GM18517 (cell line): ENCODE results near the gene FILIP1L.
A peak's percentile ranks its signal among the peaks of the same experiment; 100 is the strongest.
"Not testable (repeated sequence)": the region's sequence is repeated elsewhere in the genome, so short reads cannot be mapped to it uniquely, and the experiment has no call there.

Experiments
- ATAC-seq: cut with Tn5 transposase; IDR thresholded peaks from one replicate; pipeline ENCODE4 v1.9.1; 2021; ENCODE audit warnings: mild to moderate bottlenecking, moderate library complexity; ENCODE audit not compliant: unreplicated experiment

Gene FILIP1L

DNA sequence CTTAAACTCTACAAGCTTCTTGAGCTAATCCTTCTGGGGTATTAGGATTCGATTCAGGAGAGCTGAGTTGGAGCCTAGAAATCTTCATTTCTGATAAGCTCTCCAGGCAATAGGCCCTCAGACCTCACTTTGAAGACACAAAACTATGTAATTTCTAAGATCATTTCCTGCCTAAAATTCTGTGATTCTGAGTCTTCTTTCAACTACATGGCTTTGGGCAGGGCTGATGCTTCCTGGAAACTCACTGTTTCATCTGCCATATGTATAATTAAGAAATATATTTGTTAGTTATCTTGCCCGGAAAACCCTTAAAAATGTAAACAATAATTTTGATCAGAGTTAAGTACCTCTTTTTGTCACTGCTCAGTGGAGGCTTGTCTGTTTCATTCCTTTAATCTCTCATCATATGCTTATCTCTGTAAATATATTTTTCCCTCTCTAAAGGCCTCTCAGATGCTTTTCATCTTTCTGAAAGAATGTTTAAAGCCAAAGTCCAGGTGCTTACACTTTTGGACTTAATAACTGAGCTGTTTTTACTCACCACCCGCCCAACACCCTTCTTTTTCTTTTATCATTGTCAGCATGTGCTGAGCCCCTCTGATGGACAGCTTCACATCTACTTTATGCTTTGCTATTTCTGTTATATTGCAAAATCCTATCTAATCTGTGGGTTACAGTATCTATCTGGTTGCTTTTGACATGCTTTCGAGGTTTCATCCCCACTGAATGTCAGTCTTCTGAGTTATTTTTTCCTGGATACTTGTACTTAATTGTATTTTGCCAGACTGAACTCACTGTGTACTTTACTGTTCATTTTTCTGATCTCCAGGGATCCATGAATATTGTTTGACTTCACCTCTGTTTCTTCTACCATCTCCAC, 38.2 kb downstream of the FILIP1L start:
- no peak for ATAC-seq

DNA sequence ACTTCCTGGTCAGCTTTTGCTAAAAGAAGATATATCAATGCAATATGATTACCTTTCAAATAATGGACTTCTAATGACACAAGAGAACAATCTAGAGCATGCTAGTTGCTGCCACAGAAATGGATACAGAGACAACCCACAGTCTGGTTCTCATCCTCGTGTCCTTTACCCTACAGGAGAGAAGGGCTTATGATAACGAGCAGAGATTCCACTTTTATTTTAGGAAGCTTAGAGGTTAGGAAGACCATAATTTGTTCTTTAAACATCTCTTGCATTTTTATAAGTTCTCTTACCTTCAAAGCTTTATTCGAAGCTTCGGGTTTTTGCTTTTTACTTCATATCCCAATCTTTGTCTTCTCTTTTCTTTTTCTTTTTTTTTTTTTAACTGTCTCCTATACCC, 39.1 kb downstream of the FILIP1L start:
- ATAC-seq, result no peak

DNA sequence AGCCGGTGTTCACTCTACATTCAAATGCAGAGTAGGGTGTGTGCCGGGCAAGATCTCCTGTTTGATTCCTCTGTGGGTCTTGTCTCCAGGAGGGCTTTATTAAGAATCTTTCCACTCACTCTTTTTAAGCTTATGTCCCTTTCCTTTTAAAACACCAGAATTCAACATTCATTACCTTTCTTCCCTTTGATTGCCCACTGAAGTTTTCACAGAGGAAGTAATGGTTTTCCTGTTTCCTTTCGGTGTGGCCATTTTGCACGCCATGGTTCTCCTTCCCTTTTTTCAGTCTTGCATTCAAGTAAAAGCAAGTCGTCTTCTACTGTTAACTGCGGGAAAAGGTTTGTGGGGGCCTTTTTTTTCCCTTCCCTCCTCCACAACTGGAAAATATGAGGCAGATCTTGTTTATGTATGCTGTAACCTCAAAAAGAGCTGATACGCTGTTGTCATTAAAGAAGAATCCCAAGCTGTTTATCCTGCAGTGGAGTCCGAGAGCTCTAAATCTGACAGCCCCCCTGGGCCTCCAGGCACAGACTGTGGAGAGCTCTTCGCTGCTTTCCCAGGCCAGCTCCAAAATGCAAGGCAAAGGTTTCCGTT, 40.5 kb downstream of the FILIP1L start:
- ATAC-seq, result no peak

DNA sequence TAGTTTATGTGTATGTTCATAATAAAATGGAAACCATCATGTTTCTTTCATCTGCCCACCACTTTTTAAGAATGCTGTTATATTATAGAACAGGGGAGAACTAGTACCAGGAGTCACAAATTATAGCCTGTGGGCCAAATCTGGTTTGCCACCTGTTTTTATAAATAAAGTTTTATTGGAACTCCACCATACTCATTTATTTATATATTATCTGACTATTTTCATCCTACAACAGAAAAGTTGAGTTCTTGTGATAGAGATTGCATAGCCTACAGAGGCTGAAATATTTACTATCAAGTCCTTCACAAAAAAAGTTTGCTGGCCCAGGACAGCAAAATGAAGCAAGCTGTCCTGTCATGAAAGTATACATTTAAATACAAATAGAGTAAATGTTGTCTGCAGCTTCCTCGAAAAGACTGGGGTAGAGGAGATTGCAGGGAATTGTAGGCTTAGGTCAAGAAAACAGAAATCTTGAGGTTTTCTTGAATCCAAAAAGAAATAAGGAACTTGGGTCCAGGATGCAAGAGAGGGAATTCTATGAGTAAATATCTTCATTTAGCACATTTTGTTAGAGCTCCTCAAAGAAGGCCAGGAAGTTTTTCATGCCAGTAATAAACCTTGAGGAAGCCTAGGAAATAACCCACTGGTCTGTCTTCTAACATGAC, 41.1 kb downstream of the FILIP1L start:
- no peak for ATAC-seq

DNA sequence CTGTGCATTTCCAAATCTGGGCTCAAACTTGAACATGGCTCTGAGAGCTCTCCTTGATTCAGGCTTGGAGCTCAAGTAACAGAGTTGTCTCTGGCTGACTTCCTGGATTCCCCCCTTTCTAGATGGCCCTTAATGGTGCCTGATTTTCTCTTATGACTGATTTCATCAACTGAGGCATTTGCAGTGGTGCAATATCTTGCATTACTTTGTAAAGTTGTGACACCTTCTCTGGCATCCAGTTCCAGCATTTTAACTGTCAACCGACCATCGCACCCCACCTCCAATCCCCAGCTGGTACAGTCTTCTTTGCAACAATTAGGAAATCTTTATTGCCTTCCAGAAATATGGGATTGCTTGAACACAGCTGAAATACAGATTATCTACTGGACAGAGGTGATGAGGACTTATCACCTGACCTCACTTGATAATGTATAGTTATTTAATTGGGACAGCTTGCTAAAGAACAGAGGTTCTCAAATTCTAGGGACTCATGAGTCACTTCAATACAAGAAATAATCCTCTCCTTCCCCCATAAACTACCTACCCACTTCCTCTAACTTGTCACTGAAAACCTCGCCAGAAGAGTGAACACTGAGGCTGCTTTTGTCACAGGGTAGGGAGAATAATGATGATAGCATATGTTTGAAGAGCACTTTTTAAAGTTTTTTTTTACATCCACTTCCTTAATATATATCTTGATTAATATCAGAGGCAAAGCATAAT, 41.8 kb downstream of the FILIP1L start:
- ATAC-seq, result peak; percentile 58

DNA sequence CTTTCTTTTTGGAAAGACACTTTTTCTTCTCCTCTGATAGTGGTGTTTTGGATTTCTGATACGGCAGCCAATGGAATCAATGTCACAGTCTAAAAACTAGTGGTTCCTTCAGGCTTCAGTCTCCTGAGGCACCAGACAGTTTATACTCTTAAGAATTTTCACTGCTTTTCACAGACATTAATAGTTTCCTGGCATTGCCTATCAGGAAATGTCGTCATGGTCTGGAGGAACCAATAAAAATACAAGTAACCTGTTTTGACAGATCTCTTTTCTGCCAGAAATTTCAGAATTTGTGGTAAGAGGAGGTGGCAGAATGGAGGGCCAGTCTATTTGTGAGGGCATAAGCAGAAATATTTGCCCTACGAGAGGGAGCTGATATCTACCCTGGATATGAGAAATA, 44.8 kb downstream of the FILIP1L start:
- ATAC-seq, result no peak

DNA sequence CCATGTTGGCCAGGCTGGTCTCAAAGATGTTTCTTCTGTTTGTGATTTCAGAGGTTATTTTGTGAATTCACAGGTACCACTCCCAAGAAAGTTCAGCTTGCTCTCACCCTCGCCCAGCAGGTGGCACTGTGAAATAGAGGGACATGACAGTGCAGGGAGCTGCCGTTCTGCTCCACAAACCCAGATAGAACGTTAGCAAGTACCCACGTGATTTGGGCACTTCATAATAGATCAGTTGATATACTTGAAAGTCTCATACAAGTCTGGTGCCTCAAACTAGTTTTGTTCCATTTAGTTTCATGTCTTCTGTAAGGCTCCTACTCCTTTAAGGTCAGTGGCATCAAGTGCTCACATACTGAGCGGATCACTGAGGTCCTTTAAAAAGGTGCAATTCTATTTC, 45.5 kb downstream of the FILIP1L start:
- ATAC-seq, result peak; percentile 68

DNA sequence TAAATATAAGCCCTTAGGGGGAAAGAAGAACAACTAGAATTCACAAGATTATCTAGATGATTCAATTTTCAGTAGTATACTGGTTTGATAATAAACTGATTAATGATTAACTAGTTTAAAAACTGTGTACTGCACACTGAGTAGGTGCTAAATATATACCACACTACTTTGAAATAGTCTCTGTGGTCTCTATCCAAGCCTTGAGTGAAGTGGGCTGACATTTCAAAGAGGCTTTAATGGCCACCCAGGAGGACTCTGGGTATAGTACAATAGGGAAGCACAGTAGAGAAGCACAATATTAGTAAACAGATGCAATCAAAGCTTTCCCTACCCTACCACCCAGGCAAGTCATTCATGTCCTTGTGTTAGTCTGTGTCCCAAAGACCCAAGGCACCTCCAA, 46.7 kb downstream of the FILIP1L start:
- ATAC-seq, result peak; percentile 41

DNA sequence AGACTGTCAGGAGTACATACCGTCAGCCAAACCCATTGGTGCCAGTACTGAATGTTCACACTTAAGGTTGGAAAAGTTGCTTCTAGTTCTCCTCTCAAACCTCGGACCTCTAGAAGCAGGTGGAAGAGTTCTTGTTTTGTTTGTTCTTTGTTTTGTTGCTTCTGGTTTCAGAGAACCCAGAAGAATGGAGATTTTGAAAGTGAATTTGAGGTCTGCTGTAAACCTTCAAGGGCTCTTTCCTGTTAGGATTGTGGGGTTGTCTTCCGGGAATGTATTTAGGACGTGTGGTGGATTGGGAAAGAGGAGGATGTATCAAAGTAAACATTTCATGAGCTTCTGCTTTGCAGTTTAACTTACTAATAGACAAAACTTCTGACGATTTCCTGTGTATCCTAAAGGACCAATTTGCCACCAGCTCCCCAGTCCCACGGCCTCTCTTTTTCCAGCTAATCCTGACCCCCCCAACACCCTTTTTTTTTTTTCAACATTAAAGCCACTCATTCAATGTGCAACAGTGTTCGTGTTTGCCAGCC, 50.3 kb downstream of the FILIP1L start:
- no peak for ATAC-seq

DNA sequence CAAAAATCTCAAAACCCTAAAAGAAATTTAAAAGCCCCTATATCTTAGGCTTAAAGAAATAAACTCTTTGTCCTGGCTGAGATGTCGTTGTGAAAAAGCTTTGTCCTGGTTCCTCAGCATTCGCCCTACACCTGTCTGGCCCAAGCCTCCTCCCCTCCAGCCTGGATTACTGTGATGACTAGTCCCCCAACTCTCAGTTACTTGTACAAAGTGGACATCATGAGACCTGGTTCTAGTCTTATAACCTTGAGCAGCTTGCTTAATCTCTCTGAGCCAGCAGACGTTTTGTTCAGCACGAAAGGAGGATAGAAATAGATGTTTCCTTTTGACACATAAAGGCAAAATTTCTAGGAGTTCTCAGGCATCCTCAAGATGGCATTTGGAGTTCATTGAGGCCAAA, 51.6 kb downstream of the FILIP1L start:
- no peak for ATAC-seq

DNA sequence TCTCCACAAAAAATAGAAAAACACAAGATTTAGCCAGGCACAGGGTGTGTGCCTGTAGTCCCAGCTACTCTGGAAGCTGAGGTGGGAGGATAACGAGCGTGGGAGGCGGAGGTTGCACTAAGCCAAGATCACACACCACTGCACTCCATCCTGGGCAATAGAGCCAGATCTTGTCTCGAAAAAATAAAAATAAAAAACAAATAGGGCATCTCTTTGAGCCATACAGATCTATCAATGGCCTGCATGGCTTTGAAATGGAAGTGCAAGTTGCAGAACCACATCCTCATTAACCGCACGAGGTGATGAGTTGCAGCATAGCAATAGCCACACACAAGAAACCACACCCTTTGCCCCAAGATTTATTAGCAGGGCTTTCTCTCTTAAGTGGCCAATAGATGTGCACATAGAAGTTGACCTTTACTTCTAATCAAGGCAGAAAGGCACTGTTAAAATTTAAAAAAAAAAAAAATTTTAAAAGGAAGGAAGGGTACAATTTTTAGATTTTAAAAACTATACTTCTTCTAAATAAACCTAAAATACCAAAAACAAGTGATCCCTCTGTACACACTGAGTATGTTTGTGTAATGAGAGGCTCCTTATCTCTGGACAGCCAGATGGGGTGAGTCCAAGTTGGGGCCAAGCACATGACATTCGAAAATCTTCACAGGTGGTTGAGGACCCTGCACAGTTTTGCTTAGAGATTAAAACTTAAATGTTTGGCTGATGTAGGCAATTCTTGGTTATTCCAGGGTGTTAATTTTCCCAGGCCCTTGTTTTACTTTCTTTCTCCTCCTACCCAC, 53.4 kb downstream of the FILIP1L start:
- ATAC-seq, result no peak

DNA sequence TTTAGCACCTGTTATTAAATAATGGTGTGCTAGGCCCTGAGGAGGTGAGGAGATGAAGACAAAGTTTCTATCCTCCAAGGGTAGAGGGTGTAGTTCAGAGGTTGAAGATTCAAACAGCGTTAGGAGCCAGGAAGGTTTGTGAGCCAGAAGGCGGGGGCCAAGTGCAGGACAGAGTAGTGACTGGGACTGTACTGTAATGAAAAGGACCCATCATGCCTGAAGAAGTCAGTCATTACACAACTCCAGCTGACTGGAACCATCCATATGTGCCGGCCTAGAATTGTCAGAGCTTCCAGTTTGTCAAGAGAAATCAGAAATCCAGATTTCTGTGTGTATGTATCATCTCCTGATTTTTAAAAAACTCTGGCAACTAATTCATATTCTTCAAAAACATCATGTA, 54.8 kb downstream of the FILIP1L start:
- ATAC-seq, result no peak

DNA sequence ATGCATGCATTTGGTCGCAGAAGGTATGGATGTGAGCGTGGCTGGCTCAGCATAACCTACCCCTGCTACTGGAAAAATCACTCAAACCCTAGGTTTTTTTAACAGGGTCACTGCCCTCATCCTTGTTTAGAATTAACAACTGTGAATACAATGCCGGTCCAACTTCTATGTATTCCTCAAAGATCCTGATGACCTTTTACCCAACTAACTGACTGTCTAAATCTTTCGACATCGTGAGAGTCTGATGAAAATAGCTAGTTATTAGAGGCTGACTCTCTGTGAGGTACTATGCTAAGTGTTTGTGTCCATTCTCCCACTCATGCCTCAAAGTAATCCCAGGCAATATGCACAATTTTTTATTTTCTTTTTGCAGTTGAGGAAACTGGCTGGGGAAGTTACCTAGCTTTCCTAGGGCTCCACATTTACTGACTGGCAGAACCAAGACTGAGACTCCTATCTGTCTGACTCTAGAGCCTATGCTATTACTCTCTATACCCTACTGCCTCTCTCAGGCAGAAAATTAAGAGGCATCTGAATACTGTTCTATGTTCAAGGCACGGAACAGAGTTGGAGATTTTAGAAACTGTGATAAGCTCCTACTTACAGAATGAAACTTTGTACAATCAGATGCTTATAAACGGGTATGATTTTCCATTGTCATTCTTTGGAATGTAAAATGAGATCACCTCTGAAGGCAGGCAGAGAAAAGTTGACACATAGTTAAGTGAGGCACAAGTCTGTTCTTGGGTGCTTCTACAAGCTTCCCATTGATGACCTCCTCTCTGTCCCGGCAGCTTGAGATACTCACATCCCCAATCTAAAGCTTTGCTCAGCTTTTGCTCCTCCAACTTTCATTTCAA, 56.4 kb downstream of the FILIP1L start:
- ATAC-seq, result no peak

DNA sequence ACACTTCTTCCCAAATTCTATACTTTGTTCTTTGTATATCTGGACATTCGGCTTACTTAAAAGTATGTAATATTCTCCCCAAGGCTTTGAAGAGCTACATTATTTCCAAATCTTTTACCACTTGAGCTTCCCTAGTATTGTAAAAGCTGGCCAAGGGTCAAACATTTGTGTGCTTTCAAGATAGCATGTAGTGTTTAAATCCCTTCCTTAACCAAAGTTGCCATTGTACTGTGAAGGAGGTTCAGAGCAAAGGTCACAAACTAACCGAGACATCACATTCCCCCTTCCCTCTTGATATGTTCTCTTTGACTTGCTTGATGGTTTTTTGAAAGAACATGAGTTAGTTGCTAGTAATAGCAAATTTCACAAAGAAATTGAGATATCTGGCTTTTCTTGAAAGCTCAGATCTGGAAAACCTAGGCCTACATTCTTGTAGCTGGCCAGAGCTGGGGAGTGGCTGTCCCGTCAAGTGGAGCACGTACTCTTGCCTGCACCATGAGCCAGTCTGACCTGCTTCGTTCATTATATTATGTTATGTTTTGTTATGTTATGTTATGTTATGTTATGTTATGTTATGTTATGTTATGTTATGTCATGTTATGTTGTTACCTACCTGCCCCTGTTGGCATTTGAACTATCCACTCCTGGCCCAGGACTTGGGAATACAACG, 60.2 kb downstream of the FILIP1L start:
- ATAC-seq, result no peak

DNA sequence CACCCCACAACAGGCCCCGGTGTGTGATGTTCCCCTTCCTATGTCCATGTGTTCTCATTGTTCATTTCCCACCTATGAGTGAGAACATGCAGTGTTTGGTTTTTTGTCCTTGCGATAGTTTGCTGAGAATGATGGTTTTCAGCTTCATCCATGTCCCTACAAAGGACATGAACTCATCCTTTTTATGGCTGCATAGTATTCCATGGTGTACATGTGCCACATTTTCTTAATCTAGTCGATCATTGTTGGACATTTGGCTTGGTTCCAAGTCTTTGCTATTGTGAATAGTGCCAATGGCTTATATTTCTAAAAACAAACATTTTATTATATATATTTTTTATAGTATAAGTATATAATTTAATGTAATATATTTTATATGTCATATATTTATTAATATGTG, 62.8 kb downstream of the FILIP1L start:
- ATAC-seq, result not testable (repeated sequence)

DNA sequence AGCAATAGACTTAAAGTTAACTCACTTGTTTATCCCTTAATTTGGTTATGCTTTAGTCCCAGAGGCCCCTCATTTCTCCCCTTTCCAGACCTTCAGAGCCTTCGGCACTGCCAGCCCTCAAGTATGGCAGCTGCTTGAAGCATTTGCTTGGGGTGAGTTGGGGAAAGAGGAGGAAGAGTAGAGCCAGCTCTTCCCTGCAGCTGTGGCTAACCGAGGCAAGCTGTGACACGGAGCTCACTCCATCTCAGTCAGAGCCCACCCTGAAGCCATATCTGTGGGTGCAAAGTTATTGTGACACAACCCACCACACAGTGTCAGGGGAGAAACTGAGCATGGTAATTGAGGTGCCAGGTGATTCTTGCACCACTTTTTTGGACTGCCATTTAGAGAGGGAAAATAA, 66.1 kb downstream of the FILIP1L start:
- ATAC-seq, result no peak

DNA sequence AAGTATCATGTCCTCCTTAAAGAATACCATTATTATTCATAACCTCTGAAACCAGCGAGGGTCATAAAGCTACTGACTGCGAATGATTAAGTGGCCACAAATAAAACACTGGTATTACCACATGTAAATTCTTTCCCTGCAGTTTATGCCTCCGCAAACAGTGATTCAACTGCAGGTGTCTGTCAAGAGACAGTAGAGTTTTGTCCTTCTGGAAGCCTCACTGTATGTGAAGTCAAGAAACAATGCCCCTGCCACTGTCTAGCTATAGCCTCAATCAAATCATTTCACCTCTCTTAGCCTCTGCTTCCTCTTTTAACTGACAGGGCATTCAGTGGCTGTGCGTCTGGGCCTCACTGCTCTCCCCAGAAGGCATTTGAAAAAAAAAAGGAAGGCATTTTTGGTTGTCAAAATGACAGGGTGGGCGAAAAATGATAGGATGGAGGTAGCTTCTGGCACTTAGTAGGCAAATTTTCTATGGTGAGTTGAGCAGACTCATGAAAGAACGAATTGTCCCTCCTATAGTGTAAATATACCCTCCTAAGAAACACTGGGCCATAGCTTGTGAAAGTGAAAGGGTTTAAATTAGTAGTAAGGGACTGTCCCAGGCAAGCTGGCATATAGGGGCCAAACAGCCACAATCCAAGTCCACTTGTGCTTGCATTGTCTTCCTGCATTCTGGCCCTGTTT, 66.7 kb downstream of the FILIP1L start:
- ATAC-seq, result peak; percentile 81

DNA sequence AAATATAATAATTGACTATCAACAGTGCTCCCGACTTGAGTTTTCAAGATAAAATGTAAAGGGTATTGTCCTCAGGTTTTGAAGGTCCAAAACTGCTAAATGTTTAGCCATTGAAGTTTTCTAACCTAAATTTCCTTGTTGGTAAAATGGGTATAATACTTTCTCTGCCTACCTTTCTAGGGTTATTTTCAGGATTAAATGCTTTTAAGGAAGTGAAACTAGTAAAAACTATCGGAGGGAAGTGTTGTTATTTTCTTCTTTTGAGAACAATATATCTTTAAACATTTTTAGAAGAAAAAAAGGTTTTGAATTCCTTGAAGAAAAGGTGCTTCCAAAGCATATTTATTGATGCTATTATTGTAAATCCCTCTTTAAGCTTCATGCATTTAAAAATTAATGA, 67.3 kb downstream of the FILIP1L start:
- ATAC-seq, result no peak
